Skeletal muscle tissue (tissue), 4 donors: Measurements from ENCODE around the gene B3GNT9. TPM values are rescaled to one million over a fixed set of nuclear protein-coding genes. Genes with fewer than 3 reads are reported as not detected.

Source experiments
- H3K27ac ChIP-seq: one replicate; pipeline ENCODE4 v1.7.0; 2013; ENCODE audit warnings: mild to moderate bottlenecking, low read depth, low read length, inconsistent platforms
- H3K27me3 ChIP-seq, 3 donors: one replicate each; pipeline ENCODE4 v1.7.0; 2013; ENCODE audit warnings: low read length in 3 of 3; ENCODE audit not compliant: control insufficient read depth in 3 of 3, insufficient read depth in 3 of 3
- H3K36me3 ChIP-seq, 3 donors: one replicate each; pipeline ENCODE4 v1.7.0; 2013; ENCODE audit warnings: low read length in 3 of 3; ENCODE audit not compliant: control insufficient read depth in 3 of 3, insufficient read depth in 3 of 3
- H3K4me1 ChIP-seq, 3 donors: one replicate each; pipeline ENCODE4 v1.7.0; 2013; ENCODE audit warnings: low read length in 3 of 3, mild to moderate bottlenecking in 3 of 3; ENCODE audit not compliant: control insufficient read depth in 3 of 3, insufficient read depth in 3 of 3
- H3K4me3 ChIP-seq, 3 donors: one replicate each; pipeline ENCODE4 v1.7.0; 2013; ENCODE audit warnings: low read length in 3 of 3
- H3K9ac ChIP-seq, 3 donors: one replicate each; pipeline ENCODE4 v1.7.0; 2013; ENCODE audit warnings: low read length in 3 of 3, mild to moderate bottlenecking in 3 of 3, moderate library complexity in 2 of 3, low read depth in 1 of 3
- H3K9me3 ChIP-seq, 3 donors: one replicate each; pipeline ENCODE4 v1.7.0; 2013; ENCODE audit warnings: low read length in 3 of 3; ENCODE audit not compliant: control insufficient read depth in 3 of 3
- total RNA-seq: library from RNA; depleted of rRNA; stranded (reverse); fragments of >200 nt; gene quantifications from one replicate; pipeline ENCODE4 v1.2.3, GENCODE V29; 2014
- donor health status: Osteomylitis.

The B3GNT9 gene
- total RNA-seq, 1 donor from 2014 or later = 7.8 TPM

DNA sequence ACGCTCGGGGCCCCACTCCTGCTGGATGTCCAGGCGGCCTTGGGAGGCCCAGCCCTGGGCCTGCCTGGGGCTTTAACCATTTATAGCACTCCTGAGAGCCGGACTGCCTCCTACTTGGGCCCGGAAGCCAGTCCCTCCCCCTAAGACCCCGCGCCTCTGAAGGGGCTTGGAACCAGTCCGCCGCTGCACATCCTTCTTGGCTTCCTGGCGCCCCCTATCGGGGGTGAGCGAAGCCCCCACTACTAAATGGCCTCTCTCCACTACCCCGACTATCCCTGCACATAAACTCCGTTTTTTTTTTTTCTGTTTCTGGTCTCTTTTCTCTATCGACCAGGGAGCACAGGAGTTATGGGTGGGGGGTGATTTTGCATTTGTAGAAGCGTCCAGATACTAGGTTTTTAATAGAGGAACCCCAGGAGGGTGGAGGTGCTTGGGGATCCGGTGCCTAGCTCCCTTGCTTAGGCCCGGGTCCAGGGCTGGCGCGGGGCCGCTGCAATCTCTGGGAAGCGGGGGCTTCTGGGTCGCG, 18.9 kb upstream of the B3GNT9 start:
- Histone ChIP-seq H3K27me3 (no peaks in the 10 kb centered on the region), H3K4me1 (peaks cover 61 to 70% (median 66%) of the 10 kb centered on the region in 3 donors), H3K9ac (peak overlapping the region; percentile 72 to 95 (median 91)), H3K9me3 (no peaks in the 10 kb centered on the region), H3K36me3 (peaks cover 8 to 19% (median 14%) of the 10 kb centered on the region in 3 donors), H3K27ac (peak overlapping the region; percentile 93), H3K4me3 (peak overlapping the region; percentile 69 to 84 (median 77))

DNA sequence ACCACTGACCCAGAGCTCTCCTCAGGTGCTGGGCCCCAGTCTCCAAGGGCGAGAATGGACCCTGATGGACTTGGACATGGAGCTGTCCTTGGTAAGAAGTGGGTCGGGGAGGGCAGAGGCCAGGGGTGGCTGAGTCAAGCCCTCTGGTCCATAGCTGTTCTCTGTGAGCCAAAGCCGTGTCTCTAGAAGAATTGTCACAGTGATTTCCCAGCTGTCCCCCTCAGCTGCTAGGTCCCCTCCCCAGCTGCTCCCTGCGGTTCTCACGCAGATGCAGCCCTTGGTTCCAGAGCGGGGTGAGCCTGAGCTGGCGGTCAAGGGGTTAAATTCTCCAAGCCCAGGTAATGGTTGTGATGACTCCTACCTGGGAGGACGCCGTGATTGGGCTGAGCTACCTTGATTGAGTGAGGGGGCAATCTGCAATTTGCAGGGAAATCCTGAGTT, 18.2 kb upstream of the B3GNT9 start:
- Histone ChIP-seq H3K27ac (peak overlapping the region; percentile 93), H3K4me3 (peak overlapping the region in 2 of 3 donors; percentile 77 to 84), H3K4me1 (peaks cover 58 to 68% (median 63%) of the 10 kb centered on the region in 3 donors), H3K9ac (peak overlapping the region; percentile 0 to 95 (median 72)), H3K27me3 (no peaks in the 10 kb centered on the region), H3K36me3 (peaks cover 8 to 19% (median 13%) of the 10 kb centered on the region in 3 donors), H3K9me3 (no peaks in the 10 kb centered on the region)

DNA sequence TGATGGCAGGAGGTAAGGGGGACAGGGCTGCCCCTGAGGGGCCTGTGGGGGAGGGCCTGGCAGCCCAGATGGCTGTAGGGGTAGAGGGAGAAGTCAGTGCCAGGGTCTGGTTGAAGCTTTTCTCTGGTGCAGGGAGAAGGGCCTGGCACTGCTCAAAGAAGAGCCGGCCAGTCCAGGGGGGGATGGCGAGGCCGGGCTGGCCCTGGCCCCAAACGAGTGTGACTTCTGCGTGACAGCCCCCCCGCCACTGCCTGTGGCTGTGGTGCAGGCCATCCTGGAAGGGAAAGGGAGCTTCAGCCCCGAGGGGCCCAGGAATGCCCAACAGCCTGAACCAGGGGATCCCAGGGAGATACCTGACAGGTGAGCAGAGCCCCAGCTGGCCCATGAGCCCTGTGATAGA, 16.8 kb upstream of the B3GNT9 start:
- Histone ChIP-seq H3K27ac (peak overlapping the region; percentile 23), H3K4me3 (no peak overlapping the region), H3K9me3 (no peaks in the 10 kb centered on the region), H3K36me3 (peaks cover 8 to 19% (median 13%) of the 10 kb centered on the region in 3 donors), H3K27me3 (peaks cover 0 to 3% (median 0%) of the 10 kb centered on the region in 3 donors), H3K4me1 (peaks cover 61 to 69% (median 66%) of the 10 kb centered on the region in 3 donors), H3K9ac (peak overlapping the region in 1 of 3 donors; percentile 54)

DNA sequence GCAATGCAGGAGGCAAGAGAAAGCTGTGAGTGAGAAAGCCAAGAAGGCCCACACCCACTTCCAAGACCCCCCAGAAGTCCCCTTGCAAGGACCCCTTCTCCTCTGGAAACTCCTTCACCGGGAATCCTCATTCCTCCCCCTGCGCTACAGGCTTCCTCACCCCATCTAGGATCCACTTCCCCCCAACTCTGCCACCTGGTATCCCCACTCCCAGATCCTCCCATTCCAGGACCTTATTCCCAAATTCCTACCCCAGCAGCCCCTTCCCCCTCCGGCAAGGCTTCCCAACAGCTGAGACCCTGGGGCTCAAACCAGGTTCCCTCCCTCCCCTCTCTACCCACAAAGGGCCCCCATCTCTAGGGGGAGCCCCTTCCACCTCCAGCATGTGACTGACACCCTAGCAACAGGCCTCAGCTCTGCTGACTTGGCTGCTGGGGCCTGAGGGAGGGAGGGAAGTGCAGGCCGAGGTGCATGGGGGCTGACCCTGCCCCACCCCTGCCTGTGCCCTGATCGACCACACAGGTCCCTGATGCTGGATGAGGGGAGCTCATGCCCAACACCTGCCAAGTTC, 15.9 kb upstream of the B3GNT9 start:
- Histone ChIP-seq H3K27ac (peak overlapping the region; percentile 23), H3K9ac (peak overlapping the region in 2 of 3 donors; percentile 29 to 45), H3K4me3 (no peak overlapping the region), H3K27me3 (peaks cover 0 to 5% (median 0%) of the 10 kb centered on the region in 3 donors), H3K4me1 (peaks cover 64 to 70% (median 69%) of the 10 kb centered on the region in 3 donors), H3K9me3 (no peaks in the 10 kb centered on the region), H3K36me3 (peaks cover 8 to 19% (median 13%) of the 10 kb centered on the region in 3 donors)

DNA sequence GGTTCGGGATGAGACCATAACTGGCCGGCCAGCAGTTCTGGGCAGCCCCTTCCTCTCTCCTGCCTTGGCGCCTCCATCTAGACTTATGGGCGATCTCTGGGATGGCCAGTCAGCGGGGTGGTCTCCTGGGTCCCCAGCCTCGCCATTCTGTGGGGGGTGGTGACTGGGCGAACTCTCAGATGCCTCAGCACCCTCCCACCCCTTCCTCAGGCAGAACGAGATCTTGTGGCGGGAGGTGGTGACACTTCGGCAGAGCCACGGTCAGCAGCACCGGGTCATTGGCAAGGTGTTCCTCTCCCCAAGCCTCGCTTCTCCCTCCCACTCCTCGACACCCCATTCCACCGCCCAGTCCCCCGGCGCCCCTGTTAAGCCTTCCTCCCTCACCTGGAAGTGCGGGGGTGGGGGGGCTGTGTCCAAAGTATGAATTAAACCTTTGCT, 15.3 kb upstream of the B3GNT9 start:
- no peak overlapping the region for H3K9ac ChIP-seq
- peak overlapping the region; percentile 23 for H3K27ac ChIP-seq
- peaks cover 64 to 70% (median 69%) of the 10 kb centered on the region in 3 donors for H3K4me1 ChIP-seq
- peaks cover 0 to 5% (median 0%) of the 10 kb centered on the region in 3 donors for H3K27me3 ChIP-seq
- H3K9me3 ChIP-seq = no peaks in the 10 kb centered on the region
- H3K4me3 ChIP-seq = no peak overlapping the region
- H3K36me3 ChIP-seq = peaks cover 8 to 19% (median 13%) of the 10 kb centered on the region in 3 donors

DNA sequence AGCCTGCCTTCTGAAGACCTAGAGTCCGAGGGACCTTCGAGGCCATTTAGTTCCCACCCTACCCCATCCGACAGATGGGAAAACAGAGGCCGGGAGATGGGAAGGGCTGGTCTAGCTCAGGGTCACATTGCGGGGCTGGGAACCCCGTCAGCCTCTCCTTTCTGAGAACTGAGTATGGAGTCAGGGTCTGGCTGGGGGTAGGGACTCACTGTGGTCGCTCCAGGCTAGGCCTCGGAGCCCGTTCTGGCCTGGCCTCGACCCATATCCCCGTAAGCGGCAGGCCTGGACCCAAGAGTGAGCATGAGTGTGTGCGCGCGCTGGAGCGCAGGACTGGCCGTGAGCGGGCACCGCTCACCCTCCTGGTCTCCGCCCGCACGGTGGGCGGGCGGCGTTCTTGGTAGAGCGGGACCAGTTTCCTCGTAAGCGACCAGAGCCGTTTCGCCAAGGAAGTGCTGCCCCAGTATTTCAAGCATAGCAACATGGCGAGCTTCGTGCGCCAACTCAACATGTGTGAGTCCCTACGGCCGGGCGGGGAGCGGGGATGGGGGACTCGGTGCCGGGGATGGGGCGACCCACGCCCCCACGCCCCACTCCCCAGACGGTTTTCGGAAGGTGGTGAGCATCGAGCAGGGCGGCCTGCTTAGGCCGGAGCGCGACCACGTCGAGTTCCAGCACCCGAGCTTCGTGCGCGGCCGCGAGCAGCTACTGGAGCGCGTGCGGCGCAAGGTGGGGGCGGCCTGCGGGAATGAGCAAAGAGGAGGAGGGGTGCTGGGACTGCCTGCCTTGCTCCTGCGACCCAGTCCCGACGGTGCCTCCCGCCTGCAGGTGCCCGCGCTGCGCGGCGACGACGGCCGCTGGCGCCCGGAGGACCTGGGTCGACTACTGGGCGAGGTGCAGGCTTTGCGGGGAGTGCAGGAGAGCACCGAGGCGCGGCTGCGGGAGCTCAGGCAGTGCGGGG, 14.6 kb upstream of the B3GNT9 start:
- Histone ChIP-seq H3K36me3 (peaks cover 8 to 19% (median 13%) of the 10 kb centered on the region in 3 donors), H3K4me1 (peaks cover 66 to 73% (median 69%) of the 10 kb centered on the region in 3 donors), H3K27ac (peak overlapping the region; percentile 91), H3K9me3 (no peaks in the 10 kb centered on the region), H3K9ac (peak overlapping the region; percentile 82 to 96 (median 90)), H3K27me3 (peaks cover 0 to 5% (median 0%) of the 10 kb centered on the region in 3 donors), H3K4me3 (peak overlapping the region; percentile 78 to 83 (median 78))

DNA sequence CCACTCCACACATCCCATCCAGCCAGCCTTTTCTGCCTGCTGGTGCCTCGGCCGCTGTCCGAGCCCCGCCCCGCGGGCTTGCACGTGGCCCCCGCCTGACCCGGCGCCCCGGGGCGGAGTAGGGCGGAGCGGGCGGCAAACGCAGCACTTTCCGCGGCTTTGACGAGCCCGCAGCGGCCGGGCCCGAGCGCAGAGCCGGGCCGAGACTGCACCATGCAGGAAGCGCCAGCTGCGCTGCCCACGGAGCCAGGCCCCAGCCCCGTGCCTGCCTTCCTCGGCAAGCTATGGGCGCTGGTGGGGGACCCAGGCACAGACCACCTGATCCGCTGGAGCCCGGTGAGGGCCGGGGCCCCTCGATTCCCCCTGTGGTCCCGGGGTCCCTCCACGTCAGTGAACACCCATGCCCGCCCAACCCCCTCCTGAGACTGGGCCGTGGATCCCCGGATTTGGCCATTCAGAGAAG, 13.8 kb upstream of the B3GNT9 start, which contains the start of gene HSF4:
HSF4 (plus strand) TSS at position 147 of the 463 bp plus-strand sequence; CDS start at position 214, 67 bp downstream.
- Histone ChIP-seq H3K27ac (peak within 1 kb of the TSS; percentile 91), H3K9ac (peak within 1 kb of the TSS; percentile 82 to 96 (median 90)), H3K27me3 (peaks cover 0 to 5% (median 0%) of the 10 kb centered on the region in 3 donors), H3K9me3 (no peaks in the 10 kb centered on the region), H3K4me3 (peak within 1 kb of the TSS; percentile 78 to 83 (median 83)), H3K36me3 (peaks cover 8 to 19% (median 13%) of the 10 kb centered on the region in 3 donors), H3K4me1 (peaks cover 64 to 73% (median 68%) of the 10 kb centered on the region in 3 donors)

DNA sequence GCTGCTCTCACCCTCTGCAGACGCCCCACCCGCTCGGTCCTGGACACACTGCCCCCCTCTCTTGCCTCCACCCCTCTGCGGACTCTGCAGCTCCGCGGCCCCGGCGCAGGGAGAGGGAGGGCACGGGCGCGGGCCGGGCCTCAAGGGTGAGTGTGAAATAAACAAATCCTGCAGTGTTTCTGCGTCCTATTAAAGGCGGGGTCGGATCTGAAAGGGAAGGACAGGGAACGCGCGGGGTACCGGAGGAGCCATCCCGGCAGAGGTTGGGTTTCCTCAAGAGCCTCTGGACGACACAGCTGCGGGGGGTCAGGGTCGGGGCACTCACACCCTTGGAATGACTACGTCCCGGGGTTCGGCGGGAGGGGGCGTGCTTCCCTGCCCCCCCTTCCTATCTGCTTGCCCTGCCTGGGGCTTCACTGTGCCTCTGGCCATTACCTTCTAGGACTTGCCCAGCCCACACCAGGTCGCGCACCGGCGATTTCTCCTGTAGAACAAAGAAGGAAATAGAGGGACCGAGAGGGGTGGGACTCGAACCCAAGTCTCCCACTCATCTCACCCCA, 13.3 kb upstream of the B3GNT9 start:
- peak overlapping the region; percentile 73 to 93 (median 76) for H3K9ac ChIP-seq
- H3K27me3 ChIP-seq = peaks cover 0 to 5% (median 0%) of the 10 kb centered on the region in 3 donors
- H3K36me3 ChIP-seq = peaks cover 8 to 17% (median 13%) of the 10 kb centered on the region in 3 donors
- H3K4me1 ChIP-seq = peaks cover 63 to 73% (median 67%) of the 10 kb centered on the region in 3 donors
- peak overlapping the region; percentile 65 to 83 (median 83) for H3K4me3 ChIP-seq
- no peaks in the 10 kb centered on the region for H3K9me3 ChIP-seq
- peak overlapping the region; percentile 91 for H3K27ac ChIP-seq
